Trophoblast cell (in vitro differentiated cells and primary cell): ENCODE measurements around the gene DOCK10.

ENCODE experiments used
- DNase-seq, 2 donors: peaks; one replicate each; pipeline ENCODE4 v3.0.0-alpha.2; 2016
- H2AFZ ChIP-seq: 2 replicates; pipeline ENCODE4 v1.6.1; 2013; ENCODE audit warnings: low read length, moderate library complexity, mild to moderate bottlenecking; ENCODE audit not compliant: insufficient read depth, poor library complexity
- H2AK5ac ChIP-seq: 2 replicates; pipeline ENCODE4 v1.6.1; 2013; ENCODE audit warnings: mild to moderate bottlenecking, low read length
- H2BK120ac ChIP-seq: 2 replicates; pipeline ENCODE4 v1.6.1; 2013; ENCODE audit warnings: low read length, mild to moderate bottlenecking, moderate library complexity; ENCODE audit not compliant: insufficient read depth, poor library complexity
- H2BK12ac ChIP-seq: 2 replicates; pipeline ENCODE4 v1.6.1; 2013; ENCODE audit warnings: mild to moderate bottlenecking, low read length, moderate library complexity
- H2BK5ac ChIP-seq: 2 replicates; pipeline ENCODE4 v1.6.1; 2013; ENCODE audit warnings: low read length, low read depth, moderate library complexity, mild to moderate bottlenecking; ENCODE audit not compliant: poor library complexity
- H3K14ac ChIP-seq: 2 replicates; pipeline ENCODE4 v1.6.1; 2013; ENCODE audit warnings: mild to moderate bottlenecking, low read length
- H3K18ac ChIP-seq: 2 replicates; pipeline ENCODE4 v1.6.1; 2013; ENCODE audit warnings: mild to moderate bottlenecking, low read length
- H3K23ac ChIP-seq: 2 replicates; pipeline ENCODE4 v1.6.1; 2013; ENCODE audit warnings: low read length
- H3K27ac ChIP-seq: 2 replicates; pipeline ENCODE4 v1.5.1; 2013; ENCODE audit warnings: low read depth, mild to moderate bottlenecking, inconsistent platforms, low read length, moderate library complexity
- H3K27me3 ChIP-seq: 2 replicates; pipeline ENCODE4 v1.6.1; 2013; ENCODE audit warnings: inconsistent platforms, mild to moderate bottlenecking, low read length, moderate library complexity; ENCODE audit not compliant: insufficient read depth
- H3K36me3 ChIP-seq, 2 experiments: 1 replicate in 1 of 2; 2 replicates in 1 of 2; pipeline ENCODE4 v1.6.1; 2013; ENCODE audit warnings: low read length in 2 of 2, mild to moderate bottlenecking in 2 of 2, moderate library complexity in 1 of 2; ENCODE audit not compliant: insufficient read depth in 2 of 2, control insufficient read depth in 1 of 2
- H3K4ac ChIP-seq: 2 replicates; pipeline ENCODE4 v1.6.1; 2013; ENCODE audit warnings: low read depth, mild to moderate bottlenecking, low read length, moderate library complexity
- H3K4me1 ChIP-seq, 2 experiments: 1 replicate in 1 of 2; 2 replicates in 1 of 2; pipeline ENCODE4 v1.6.1; 2013; ENCODE audit warnings: low read length in 2 of 2, mild to moderate bottlenecking in 2 of 2, moderate library complexity in 1 of 2; ENCODE audit not compliant: insufficient read depth in 2 of 2, control insufficient read depth in 1 of 2
- H3K4me2 ChIP-seq: 2 replicates; pipeline ENCODE4 v1.6.1; 2013; ENCODE audit warnings: inconsistent platforms, mild to moderate bottlenecking, low read length, moderate library complexity
- H3K4me3 ChIP-seq: 2 replicates; pipeline ENCODE4 v1.5.1; 2013; ENCODE audit warnings: mild to moderate bottlenecking, low read depth, low read length, inconsistent platforms
- H3K79me1 ChIP-seq: one replicate; pipeline ENCODE4 v1.6.1; 2013; ENCODE audit warnings: low read length
- H3K79me2 ChIP-seq: 2 replicates; pipeline ENCODE4 v1.6.1; 2013; ENCODE audit warnings: low read length, mild to moderate bottlenecking; ENCODE audit not compliant: control insufficient read depth, insufficient read depth, poor library complexity
- H3K9ac ChIP-seq: 2 replicates; pipeline ENCODE4 v1.6.1; 2013; ENCODE audit warnings: mild to moderate bottlenecking, low read length
- H3K9me3 ChIP-seq: 2 replicates; pipeline ENCODE4 v1.6.1; 2013; ENCODE audit warnings: low read depth, mild to moderate bottlenecking, control low read depth, inconsistent platforms, low read length; ENCODE audit not compliant: insufficient read depth
- H4K12ac ChIP-seq: 2 replicates; pipeline ENCODE4 v1.6.1; 2013; ENCODE audit warnings: low read depth, mild to moderate bottlenecking, low read length, moderate library complexity
- H4K8ac ChIP-seq: 2 replicates; pipeline ENCODE4 v1.6.1; 2013; ENCODE audit warnings: low read depth, mild to moderate bottlenecking, low read length, moderate library complexity
- H4K91ac ChIP-seq: one replicate; pipeline ENCODE4 v1.6.1; 2013; ENCODE audit warnings: low read depth, mild to moderate bottlenecking, low read length, moderate library complexity
- WGBS: extraction: QIAGEN DNeasy Blood & Tissue Kit; methylation state at CpG from one replicate; pipeline ENCODE4 v1.1.7; 2013; ENCODE audit warnings: missing lambda C conversion rate; ENCODE audit not compliant: insufficient read length, insufficient coverage; ENCODE audit errors: extremely low coverage; 5-methylcytosine and 5-hydroxymethylcytosine counted together

The DOCK10 gene

DNA sequence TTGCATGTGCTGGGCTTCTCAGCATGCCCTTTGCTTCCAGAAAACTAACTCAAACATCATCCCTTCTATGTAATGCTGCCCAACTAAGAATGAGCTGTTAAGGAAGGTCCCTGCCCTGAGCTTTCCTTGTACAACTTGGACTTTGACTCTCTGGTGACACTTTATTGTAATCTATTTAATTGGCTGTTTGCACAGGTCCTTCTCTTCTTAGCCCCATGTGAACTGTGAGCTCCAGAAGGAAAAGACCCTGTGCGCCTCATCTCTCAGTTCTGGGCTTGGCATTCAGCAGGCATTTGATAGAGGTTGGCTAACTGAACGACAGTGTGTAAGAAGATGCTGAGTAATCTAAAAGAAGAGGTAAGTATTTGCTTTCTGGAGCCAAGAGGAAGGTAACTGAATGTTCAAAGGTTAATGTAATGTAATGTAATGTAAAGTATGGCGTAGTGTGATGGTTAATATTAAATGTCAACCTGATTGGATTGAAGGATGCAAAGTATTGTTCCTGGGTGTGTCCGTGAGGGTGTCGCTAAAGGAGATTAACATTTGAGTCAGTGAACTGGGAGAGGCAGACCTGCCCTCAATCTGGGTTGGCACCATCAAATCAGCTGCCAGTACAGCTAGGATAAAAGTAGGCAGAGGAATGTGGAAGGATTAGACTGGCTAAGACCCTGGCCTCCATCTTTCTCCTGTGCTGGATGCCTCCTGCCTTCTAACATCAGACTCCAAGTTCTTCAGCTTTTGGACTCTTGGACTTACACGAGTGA is 265.3 kb downstream of the DOCK10 start:
- H3K4me2 ChIP-seq = no peak overlapping the region
- no peak overlapping the region for H2BK12ac ChIP-seq
- no peak overlapping the region for H3K27ac ChIP-seq
- H3K79me2 ChIP-seq = no peaks in the 10 kb centered on the region
- no peaks in the 10 kb centered on the region for H3K27me3 ChIP-seq
- H3K4me3 ChIP-seq = no peak overlapping the region
- no peak overlapping the region for H4K12ac ChIP-seq
- no peak overlapping the region for H4K8ac ChIP-seq
- no peaks in the 10 kb centered on the region for H3K4me1 ChIP-seq
- H3K23ac ChIP-seq = no peak overlapping the region
- DNase-seq = no peak
- no peak overlapping the region for H2AFZ ChIP-seq
- H3K79me1 ChIP-seq = no peaks in the 10 kb centered on the region
- no peak overlapping the region for H3K14ac ChIP-seq
- H3K4ac ChIP-seq = no peak overlapping the region
- H2AK5ac ChIP-seq = no peak overlapping the region
- H2BK120ac ChIP-seq = no peak overlapping the region
- H3K18ac ChIP-seq = no peak overlapping the region
- no peaks in the 10 kb centered on the region for H3K9me3 ChIP-seq
- H2BK5ac ChIP-seq = no peak overlapping the region
- H4K91ac ChIP-seq = no peak overlapping the region
- H3K9ac ChIP-seq = no peak overlapping the region
- no peaks in the 10 kb centered on the region for H3K36me3 ChIP-seq
- 100% methylated on average over 1 of the region's 6 CpGs for WGBS

DNA sequence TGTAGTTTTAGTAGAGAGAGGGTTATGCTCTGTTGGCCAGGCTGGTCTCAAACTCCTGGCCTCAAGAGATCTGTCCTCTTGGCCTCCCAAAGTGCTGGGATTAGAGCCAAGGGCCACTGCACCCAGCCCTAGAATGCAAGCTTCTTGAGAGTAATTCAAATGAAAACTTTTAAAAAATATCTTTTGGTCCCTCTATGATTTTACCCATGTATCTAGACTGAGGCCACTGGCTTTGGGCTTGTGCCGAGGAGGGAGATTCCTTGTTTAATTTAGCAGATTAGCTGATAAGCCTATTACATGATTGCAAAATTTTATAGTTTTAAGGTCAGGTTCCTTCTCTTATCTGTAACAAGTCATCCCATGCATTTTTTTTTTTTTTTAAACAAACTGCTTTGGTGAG is 266.6 kb downstream of the DOCK10 start:
- no peak overlapping the region for H4K8ac ChIP-seq
- H2AFZ ChIP-seq = no peak overlapping the region
- no peak overlapping the region for H3K4me2 ChIP-seq
- DNase-seq = no peak
- no peaks in the 10 kb centered on the region for H3K36me3 ChIP-seq
- H2BK120ac ChIP-seq = no peak overlapping the region
- no peak overlapping the region for H3K9ac ChIP-seq
- H2BK12ac ChIP-seq = no peak overlapping the region
- no peak overlapping the region for H4K91ac ChIP-seq
- H3K27ac ChIP-seq = no peak overlapping the region
- no peaks in the 10 kb centered on the region for H3K79me2 ChIP-seq
- WGBS = no CpG with 5 or more reads among the region's 1 CpG
- no peak overlapping the region for H3K23ac ChIP-seq
- no peak overlapping the region for H2AK5ac ChIP-seq
- no peak overlapping the region for H4K12ac ChIP-seq
- H3K18ac ChIP-seq = no peak overlapping the region
- no peaks in the 10 kb centered on the region for H3K9me3 ChIP-seq
- no peaks in the 10 kb centered on the region for H3K4me1 ChIP-seq
- H3K27me3 ChIP-seq = no peaks in the 10 kb centered on the region
- H3K4ac ChIP-seq = no peak overlapping the region
- H2BK5ac ChIP-seq = no peak overlapping the region
- H3K79me1 ChIP-seq = no peaks in the 10 kb centered on the region
- H3K4me3 ChIP-seq = no peak overlapping the region
- H3K14ac ChIP-seq = no peak overlapping the region

DNA sequence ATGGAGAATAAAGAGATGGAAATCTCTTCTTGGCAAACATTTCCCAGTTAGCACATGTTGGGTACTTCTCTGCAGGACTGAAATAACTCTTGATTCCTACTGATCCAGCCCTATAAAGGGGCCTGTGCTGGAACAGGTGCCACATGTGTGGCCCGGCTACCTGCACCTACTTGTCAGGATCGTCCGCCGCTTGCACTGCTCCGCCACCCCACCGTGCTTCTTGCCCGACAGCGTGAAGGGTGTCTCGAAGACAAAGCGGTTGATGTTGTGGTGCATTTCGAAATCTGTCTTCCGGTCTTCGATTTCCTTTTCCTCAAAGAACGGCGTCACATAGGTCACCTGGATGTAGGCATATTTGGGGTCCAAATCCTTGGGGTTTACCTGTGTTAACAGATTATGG is 267.5 kb downstream of the DOCK10 start:
- H3K36me3 ChIP-seq = no peaks in the 10 kb centered on the region
- H3K79me1 ChIP-seq = no peaks in the 10 kb centered on the region
- no peak overlapping the region for H4K12ac ChIP-seq
- H3K14ac ChIP-seq = no peak overlapping the region
- no peaks in the 10 kb centered on the region for H3K27me3 ChIP-seq
- no peak overlapping the region for H3K23ac ChIP-seq
- no peak overlapping the region for H3K18ac ChIP-seq
- no peak overlapping the region for H2BK5ac ChIP-seq
- no peak overlapping the region for H2BK12ac ChIP-seq
- no peak overlapping the region for H4K8ac ChIP-seq
- H2AK5ac ChIP-seq = no peak overlapping the region
- no peak overlapping the region for H3K4me2 ChIP-seq
- no peak overlapping the region for H2AFZ ChIP-seq
- H3K9me3 ChIP-seq = peaks cover 2% of the 10 kb centered on the region
- H4K91ac ChIP-seq = no peak overlapping the region
- H3K4me1 ChIP-seq = no peaks in the 10 kb centered on the region
- WGBS = no CpG with 5 or more reads among the region's 15 CpGs
- no peak for DNase-seq
- H3K27ac ChIP-seq = no peak overlapping the region
- H2BK120ac ChIP-seq = no peak overlapping the region
- H3K4me3 ChIP-seq = no peak overlapping the region
- H3K79me2 ChIP-seq = no peaks in the 10 kb centered on the region
- H3K9ac ChIP-seq = no peak overlapping the region
- H3K4ac ChIP-seq = no peak overlapping the region

DNA sequence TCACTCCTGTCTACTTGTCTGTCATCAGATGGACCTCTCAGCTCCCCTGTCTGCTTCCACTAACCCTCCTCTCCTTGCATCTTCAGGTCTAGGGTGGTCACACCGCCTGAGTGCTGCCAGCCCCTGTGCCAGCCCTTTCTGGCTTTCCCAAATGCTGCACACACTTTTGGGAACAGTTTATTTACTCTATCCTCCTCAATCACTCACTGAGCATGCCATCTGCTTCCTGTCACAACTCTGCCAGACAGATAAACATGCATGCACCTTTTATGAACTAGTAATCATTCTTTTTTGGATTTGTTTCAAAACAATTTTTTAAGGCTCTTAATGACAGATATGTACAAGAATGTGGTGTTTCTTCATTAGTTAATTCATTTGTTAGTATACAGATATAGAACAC is 269.8 kb downstream of the DOCK10 start:
- no peak overlapping the region for H3K23ac ChIP-seq
- no peak overlapping the region for H3K27ac ChIP-seq
- H3K4me3 ChIP-seq = no peak overlapping the region
- no peaks in the 10 kb centered on the region for H3K27me3 ChIP-seq
- DNase-seq = no peak
- no peak overlapping the region for H2BK5ac ChIP-seq
- no peak overlapping the region for H2BK12ac ChIP-seq
- no peaks in the 10 kb centered on the region for H3K36me3 ChIP-seq
- no CpG with 5 or more reads among the region's 1 CpG for WGBS
- H4K8ac ChIP-seq = no peak overlapping the region
- H3K9me3 ChIP-seq = peaks cover 2% of the 10 kb centered on the region
- H3K4me1 ChIP-seq = no peaks in the 10 kb centered on the region
- H3K4ac ChIP-seq = no peak overlapping the region
- H3K14ac ChIP-seq = no peak overlapping the region
- no peak overlapping the region for H2BK120ac ChIP-seq
- no peak overlapping the region for H3K18ac ChIP-seq
- no peak overlapping the region for H2AFZ ChIP-seq
- no peak overlapping the region for H3K9ac ChIP-seq
- no peaks in the 10 kb centered on the region for H3K79me1 ChIP-seq
- H4K91ac ChIP-seq = no peak overlapping the region
- no peak overlapping the region for H3K4me2 ChIP-seq
- H4K12ac ChIP-seq = no peak overlapping the region
- H2AK5ac ChIP-seq = no peak overlapping the region
- H3K79me2 ChIP-seq = no peaks in the 10 kb centered on the region
